NCI-H82 treated with DMSO at 0.1 percent for 48 hours (cell line): ENCODE data around the gene SYT13.
A peak's percentile ranks its signal among the peaks of the same experiment; 100 is the strongest.

ENCODE experiments used
- DNase-seq: peaks from one replicate; lab custom pipeline; 2025; ENCODE audit not compliant: unreplicated experiment; lab: John Stamatoyannopoulos, UW

SYT13 gene

DNA sequence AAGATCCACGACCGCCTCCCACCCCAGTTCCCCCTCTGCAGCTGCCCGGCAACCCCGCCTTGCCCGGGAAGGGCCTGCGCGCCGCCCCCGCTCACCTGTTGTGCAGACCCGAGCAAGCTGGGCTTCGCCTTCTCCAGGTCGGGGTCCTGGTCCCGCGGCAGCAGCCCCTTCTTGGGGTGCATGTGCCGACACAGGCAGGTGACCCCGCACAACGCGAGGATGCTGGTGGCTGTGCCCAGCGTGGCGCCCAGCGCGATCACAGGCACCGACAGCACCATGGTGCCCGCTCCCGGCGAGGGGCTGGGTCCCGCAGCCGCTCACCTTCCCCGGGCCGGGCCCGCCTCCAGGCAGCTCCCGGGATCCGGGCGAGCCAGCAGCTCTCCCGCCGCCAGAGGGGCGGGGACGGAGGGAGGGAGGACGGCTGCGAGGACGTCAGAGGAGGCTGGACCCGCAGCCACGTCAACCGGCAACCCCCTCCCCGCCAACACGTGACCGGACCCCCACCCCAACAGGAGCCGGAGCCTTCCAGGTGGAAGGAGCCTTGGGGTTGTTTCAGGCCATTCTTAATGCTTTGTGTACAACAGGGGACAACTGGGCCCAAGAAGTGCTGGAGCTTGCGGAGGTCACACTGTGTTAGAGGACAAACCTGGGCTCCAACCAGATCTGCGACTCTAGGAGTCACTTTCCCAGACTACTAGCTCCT, at the start of gene SYT13:
Gene SYT13 (minus strand): TSS at position 412 of the 703 bp plus-strand sequence. CDS start 134 bp downstream, at position 278.
- no peak for DNase-seq

DNA sequence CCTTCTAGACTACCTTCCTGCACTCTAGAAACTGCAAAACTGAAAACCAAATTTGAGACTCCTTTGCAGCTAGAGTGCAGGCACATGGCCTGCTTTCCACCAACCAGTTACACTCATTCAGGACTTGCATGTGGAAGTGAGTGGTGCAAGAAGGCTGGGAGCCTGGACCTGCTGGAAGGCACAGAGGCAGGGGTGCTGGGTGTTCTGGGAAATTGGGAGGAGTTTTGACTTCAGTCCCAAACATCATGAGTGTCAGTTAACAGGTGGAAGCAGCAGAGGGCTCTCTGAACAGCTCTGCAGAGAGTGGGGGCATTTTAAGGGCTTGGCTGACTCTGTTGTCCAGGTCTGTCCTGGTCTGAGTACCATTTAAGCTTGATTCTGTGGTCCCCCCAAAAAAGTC, 49.3 kb upstream of the SYT13 start:
- no peak for DNase-seq

DNA sequence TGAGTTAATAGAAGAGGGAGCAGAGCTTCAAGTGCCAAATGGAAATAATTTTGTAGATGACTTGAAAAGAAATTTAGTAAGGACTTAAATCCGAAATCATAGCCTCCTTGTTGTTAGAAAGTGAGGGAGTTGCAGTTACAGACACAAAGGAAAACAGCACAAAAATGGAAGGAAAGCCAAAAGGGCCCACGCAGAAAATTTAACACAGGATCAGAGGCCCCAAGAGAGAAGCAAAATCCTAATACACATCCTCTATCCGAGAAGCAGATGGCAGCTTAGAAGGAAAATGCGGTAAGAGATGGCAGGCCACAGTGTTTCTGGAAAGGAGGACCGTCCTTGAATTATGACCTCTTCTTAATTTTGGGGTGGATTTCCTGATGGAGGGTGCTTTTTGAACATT, 48.7 kb upstream of the SYT13 start:
- DNase-seq, result no peak

DNA sequence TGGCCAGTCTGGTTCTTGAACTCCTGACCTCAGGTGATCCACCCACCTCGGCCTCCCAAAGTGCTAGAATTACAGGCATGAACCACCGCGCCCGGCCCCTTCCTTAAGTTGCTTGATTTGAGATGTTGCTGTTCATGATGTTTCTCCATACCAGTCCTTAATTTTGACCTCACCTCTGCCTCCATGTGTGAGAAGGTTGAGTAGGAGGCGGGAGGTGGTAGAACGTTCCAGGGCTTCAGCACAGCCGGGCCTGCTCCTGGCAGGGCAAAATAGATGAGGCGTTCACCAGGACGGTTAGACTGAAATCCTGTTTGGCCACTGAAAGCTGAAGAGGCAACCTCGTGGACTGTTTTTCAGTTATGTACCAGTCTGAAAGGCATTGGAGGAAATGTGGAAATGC, 48.3 kb upstream of the SYT13 start:
- no peak for DNase-seq

DNA sequence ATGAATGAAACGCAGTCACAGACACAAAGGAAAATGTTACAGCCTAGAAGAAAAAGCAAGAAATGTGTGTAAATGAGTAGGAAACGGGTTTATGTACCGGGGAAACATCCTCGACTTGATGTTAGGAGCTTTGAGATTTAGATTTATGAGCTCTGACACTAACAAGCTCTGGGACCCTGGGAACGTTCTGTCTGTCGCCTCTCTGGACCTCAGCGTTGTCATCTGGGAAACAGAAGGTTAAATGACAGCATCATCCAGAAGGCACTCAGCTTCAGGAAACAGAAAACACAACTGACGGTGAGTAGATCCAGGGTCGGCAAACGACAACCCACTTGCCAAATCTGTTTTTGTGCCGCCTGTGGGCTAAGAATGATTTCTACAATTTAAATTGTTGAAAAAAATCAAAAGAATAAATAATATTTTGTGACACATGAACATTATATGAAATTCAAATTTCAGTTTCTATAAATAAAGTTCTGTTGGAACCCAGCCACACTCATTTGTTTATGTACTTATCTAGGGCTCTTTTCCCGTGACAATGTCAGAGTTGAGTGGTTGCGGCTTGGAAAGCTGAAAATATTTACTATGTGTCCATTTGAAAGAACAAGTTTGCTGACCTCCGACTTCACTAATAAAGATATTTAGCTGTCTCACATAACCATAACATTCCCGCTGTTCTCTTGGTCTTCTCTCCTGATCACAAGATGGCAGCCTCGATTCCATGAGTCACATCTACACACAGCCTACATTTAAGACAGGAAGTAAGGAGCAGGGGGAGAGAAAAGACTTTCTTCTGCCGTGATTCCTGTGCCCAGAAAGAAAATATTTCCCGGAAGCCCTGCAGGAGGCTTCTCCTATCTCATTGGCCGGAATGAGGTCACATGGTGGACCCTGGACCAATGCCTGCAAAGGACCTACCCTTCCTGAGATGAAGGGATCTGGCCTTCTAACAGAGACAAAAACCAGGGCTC, 47.1 kb upstream of the SYT13 start:
- no peak for DNase-seq

DNA sequence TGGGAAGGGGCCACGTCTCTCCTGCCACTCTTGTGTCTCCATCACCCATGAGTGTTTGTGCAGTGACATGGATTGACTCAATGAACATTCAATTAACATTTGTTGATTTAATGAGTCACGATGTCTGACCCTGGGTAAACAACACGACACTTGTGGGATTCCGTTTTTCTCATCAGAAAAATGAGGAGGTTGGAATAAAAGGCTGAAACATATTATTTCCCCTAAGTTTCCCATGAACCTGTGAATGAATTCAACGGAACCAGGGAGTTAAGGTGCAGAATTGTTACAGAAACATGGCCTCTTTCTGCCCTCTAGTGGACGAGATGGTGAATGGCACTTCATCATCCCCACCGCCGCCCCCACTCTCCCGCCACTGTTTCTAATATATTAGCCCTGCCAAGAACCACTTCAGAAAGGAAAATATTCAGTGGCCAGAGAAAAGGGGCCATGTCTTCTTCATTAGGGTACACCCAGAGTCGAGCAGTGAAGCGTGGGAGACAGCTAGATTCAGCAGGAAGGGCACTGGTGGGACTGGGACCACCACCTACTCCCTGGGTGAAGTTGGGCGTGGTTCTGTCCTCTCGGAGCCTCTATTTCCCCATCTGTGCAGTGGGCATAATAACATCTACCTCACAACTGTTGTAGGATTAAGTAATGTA, 46.3 kb upstream of the SYT13 start:
- DNase-seq, result peak; percentile 5

DNA sequence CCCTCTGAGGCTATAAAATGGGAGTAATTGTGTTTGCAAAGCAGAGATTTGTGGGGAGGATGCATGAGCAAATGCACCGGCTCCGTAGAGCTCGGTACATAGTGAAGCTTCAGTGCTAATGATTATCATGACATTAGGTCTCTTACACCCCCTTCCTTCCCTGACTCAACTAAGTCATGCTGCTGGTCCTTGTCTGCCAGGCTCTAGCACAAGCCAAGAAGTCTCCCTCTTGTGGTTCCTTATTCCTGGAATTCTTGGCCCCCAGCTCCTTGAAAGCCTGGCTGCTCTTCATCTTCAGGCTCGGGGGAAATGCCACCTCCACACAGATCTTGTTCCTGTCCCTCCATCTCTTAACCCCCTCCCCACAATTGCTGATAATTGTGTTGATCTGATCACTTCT, 45.7 kb upstream of the SYT13 start:
- DNase-seq, result no peak

- DNase-seq, result no peak
Measured at GRCh38 chr11:45328726-45329125, 42.6 kb upstream of the SYT13 start.

GRCh38 chr11:45324459-45324858, 38.3 kb upstream of the SYT13 start:
- no peak for DNase-seq

- DNase-seq, result no peak
Measured at GRCh38 chr11:45323601-45324249, 37.6 kb upstream of the SYT13 start.

GRCh38 chr11:45322891-45323600, 36.9 kb upstream of the SYT13 start:
- no peak for DNase-seq

DNA sequence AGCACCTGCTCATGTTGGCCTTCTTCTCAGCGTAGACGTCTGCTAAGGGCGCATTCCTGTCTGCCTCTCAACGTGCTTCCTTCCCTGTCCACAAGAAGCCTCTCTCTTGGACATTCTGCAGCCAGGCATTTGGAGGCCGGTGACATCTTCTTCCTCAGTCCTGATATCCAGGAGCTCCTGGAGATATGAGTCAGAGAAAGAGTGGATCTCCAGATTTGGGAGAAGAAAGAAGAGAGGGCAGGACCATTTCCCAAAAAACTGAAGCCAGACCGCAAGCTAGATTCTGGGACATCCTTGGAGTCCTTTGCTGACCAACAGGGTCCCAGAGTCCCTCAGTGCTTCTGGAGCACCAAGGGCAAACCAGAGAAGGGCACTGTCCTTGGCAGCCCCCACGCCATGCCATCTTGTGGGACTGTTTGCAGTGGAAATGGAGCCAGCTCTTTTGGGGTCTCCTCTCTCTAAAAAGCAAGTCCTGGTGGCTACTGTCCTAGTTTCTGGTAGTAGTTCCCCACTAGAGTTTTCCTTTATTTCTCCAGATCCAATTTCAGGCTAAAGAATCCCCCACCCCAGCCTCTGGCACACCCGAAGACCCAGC, 36.1 kb upstream of the SYT13 start:
- DNase-seq, result no peak

- no peak for DNase-seq
Measured at GRCh38 chr11:45321669-45322068, 35.5 kb upstream of the SYT13 start.

- no peak for DNase-seq
Measured at GRCh38 chr11:45321031-45321595, 35.0 kb upstream of the SYT13 start.

DNA sequence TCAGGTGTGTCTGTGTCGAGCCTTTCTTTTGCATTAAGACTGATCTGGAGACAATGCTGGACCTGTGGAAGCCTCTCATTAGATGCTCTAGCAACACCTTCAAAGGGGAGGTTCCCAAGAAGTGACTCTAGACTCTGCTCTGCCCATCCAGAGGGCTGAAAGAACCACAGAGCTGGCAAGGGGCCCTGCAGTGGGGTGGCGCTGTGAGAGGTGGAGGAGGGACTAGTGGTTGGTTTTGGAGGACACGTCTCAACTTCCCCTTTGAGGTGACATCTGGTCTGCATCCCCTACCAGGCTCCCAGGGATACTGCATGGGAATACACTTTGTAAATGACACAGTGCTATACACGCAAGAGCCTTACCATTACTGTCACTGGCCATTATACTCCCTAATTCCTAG, 34.2 kb upstream of the SYT13 start:
- DNase-seq, result no peak

DNA sequence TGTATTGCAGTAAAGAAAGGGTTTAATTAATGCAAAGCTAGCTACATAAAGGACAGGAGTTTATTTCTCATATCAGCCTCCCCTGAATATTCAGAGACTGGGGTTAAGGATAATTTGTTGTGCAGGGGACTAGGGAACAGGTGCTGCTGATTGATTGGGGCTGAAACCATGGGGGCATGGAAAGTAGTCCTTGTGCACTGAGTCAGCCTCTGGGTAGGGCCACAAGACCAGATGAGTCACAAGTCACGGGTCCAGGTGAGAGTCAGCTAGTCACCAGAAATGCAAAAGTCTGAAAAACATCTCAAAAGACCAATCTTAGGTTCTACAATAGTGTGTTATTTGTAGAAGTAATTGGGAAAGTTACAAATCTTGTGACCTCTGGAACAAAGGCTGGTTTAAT, 32.9 kb upstream of the SYT13 start:
- DNase-seq, result no peak

DNA sequence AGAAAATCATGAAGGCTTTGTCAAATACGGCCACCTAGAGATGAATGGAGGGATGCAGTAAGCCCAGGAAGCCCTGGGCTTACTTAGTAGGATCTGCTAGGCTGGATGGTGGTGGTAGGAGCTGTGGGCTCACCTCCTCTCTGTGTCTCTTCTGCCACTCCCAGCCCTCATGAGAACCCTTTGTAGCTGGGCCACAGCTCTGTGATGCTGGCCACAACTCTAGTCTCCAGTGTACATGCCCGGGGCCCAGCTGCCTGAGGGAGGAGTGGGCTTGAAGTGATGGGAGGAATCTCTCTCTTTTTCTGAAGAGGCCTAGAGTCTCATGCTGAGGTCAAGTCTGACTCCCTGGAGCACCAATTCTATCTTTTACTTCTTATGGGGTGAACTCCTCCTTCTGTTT, 32.4 kb upstream of the SYT13 start:
- no peak for DNase-seq

DNA sequence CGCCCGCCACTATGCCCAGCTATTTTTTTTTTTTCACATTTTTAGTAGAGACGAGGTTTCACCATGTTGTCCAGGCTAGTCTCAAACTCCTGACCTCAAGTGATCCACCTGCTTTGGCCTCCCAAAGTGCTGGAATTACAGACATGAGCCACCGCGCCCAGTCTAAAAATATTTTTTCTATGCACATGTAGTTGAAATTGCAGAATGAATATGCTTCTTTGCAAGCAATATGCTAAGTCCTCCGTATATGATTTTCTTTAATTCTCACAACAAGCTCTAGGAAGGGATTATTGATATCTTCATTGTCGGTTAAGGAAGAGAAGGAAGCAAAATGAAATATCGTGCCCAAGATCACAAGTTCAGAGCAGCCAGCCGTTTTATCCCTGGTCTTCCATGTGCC, 30.1 kb upstream of the SYT13 start:
- DNase-seq, result no peak

GRCh38 chr11:45314900-45315299, 28.8 kb upstream of the SYT13 start:
- no peak for DNase-seq
